IPS-18c (cell line): ENCODE results near the gene ATL1.
"Not testable (repeated sequence)": the region's sequence is repeated elsewhere in the genome, so short reads cannot be mapped to it uniquely, and the experiment has no call there.

Source experiments
- H3K4me3 ChIP-seq: 2 replicates; pipeline ENCODE4 v1.7.0; 2013; ENCODE audit warnings: low read depth, mild to moderate bottlenecking, low read length, moderate library complexity; ENCODE audit not compliant: insufficient read depth
- H3K9me3 ChIP-seq: one replicate; pipeline ENCODE4 v1.6.1; 2013; ENCODE audit warnings: mild to moderate bottlenecking, low read length, moderate library complexity; ENCODE audit not compliant: control insufficient read depth, insufficient read depth

The ATL1 gene

GRCh38 chr14:50615056-50615455, 55.1 kb downstream of the ATL1 start:
- Histone ChIP-seq H3K9me3 (no peaks in the 10 kb centered on the region), H3K4me3 (no peak overlapping the region)

GRCh38 chr14:50615552-50615951, 55.6 kb downstream of the ATL1 start:
- Histone ChIP-seq H3K4me3 (no peak overlapping the region), H3K9me3 (no peaks in the 10 kb centered on the region)

GRCh38 chr14:50616275-50616674, 56.3 kb downstream of the ATL1 start:
- Histone ChIP-seq H3K9me3 (no peaks in the 10 kb centered on the region), H3K4me3 (no peak overlapping the region)

GRCh38 chr14:50619569-50620141, 59.7 kb downstream of the ATL1 start:
- Histone ChIP-seq H3K4me3 (no peak overlapping the region), H3K9me3 (no peaks in the 10 kb centered on the region)

- no peaks in the 10 kb centered on the region for H3K9me3 ChIP-seq
- H3K4me3 ChIP-seq = no peak overlapping the region
Observed at GRCh38 chr14:50620341-50620740, 60.4 kb downstream of the ATL1 start.

GRCh38 chr14:50622978-50623377, 63.0 kb downstream of the ATL1 start:
- Histone ChIP-seq H3K4me3 (no peak overlapping the region), H3K9me3 (no peaks in the 10 kb centered on the region)

GRCh38 chr14:50624447-50624846, 64.5 kb downstream of the ATL1 start:
- Histone ChIP-seq H3K9me3 (no peaks in the 10 kb centered on the region), H3K4me3 (no peak overlapping the region)

GRCh38 chr14:50624947-50625346, 65.0 kb downstream of the ATL1 start:
- not testable (repeated sequence) for H3K4me3 ChIP-seq, H3K9me3 ChIP-seq

- H3K9me3 ChIP-seq = no peaks in the 10 kb centered on the region
- H3K4me3 ChIP-seq = no peak overlapping the region
Observed at GRCh38 chr14:50631408-50631821, 71.5 kb downstream of the ATL1 start.

GRCh38 chr14:50633954-50634353, 74.0 kb downstream of the ATL1 start:
- Histone ChIP-seq H3K9me3 (no peaks in the 10 kb centered on the region), H3K4me3 (no peak overlapping the region)

- Histone ChIP-seq H3K9me3 (no peaks in the 10 kb centered on the region), H3K4me3 (no peak overlapping the region)
Observed at GRCh38 chr14:50635141-50635540, 75.2 kb downstream of the ATL1 start.

- H3K9me3 ChIP-seq = no peaks in the 10 kb centered on the region
- no peak overlapping the region for H3K4me3 ChIP-seq
Observed at GRCh38 chr14:50647282-50647681, 87.3 kb downstream of the ATL1 start.

- Histone ChIP-seq H3K4me3 (no peak overlapping the region), H3K9me3 (no peaks in the 10 kb centered on the region)
Observed at GRCh38 chr14:50647753-50648152, 87.8 kb downstream of the ATL1 start.

GRCh38 chr14:50649691-50650090, 89.7 kb downstream of the ATL1 start:
- Histone ChIP-seq H3K4me3 (no peak overlapping the region), H3K9me3 (no peaks in the 10 kb centered on the region)

GRCh38 chr14:50656776-50657175, 96.8 kb downstream of the ATL1 start:
- Histone ChIP-seq H3K9me3 (no peaks in the 10 kb centered on the region), H3K4me3 (no peak overlapping the region)

GRCh38 chr14:50657753-50658152, 97.8 kb downstream of the ATL1 start:
- H3K4me3 ChIP-seq = no peak overlapping the region
- H3K9me3 ChIP-seq = no peaks in the 10 kb centered on the region

GRCh38 chr14:50658203-50658602, 98.3 kb downstream of the ATL1 start:
- Histone ChIP-seq H3K4me3 (no peak overlapping the region), H3K9me3 (no peaks in the 10 kb centered on the region)

- Histone ChIP-seq H3K9me3 (no peaks in the 10 kb centered on the region), H3K4me3 (no peak overlapping the region)
Observed at GRCh38 chr14:50659327-50659974, 99.5 kb downstream of the ATL1 start.

GRCh38 chr14:50664579-50664978, 104.6 kb downstream of the ATL1 start:
- not testable (repeated sequence) for H3K4me3 ChIP-seq

More at GRCh38 chr14:50664579-50664978, 104.6 kb downstream of the ATL1 start:
- H3K9me3 ChIP-seq = not testable (repeated sequence)
